K562 (cell line): ENCODE data around the gene COPB2. TPM values are rescaled to one million over a fixed set of nuclear protein-coding genes. Genes with fewer than 3 reads are reported as not detected.

Experiments
- BHLHE40 ChIP-seq: IDR thresholded peaks from 2 replicates; pipeline ENCODE4 v1.6.1; 2011; ENCODE audit warnings: low read length, improper control_type of control experiment
- CTBP1 ChIP-seq: fragments of 450-650 bp; IDR thresholded peaks from 2 replicates; pipeline ENCODE4 v1.6.1; 2016; ENCODE audit warnings: borderline replicate concordance
- DEAF1 ChIP-seq: fragments of 450-650 bp; formaldehyde crosslinking; IDR thresholded peaks from 2 replicates; pipeline ENCODE4 v1.4.0; 2020; ENCODE audit warnings: mild to moderate bottlenecking, moderate library complexity
- EP300 ChIP-seq: IDR thresholded peaks from 2 replicates; pipeline ENCODE4 v1.6.1; 2012; ENCODE audit warnings: low read length, improper control_type of control experiment
- FOXP4 ChIP-seq: sonication (generic); formaldehyde crosslinking; IDR thresholded peaks from 2 replicates; pipeline ENCODE4 v1.8.0; 2022; ENCODE audit warnings: mild to moderate bottlenecking, missing genetic modification reagents, borderline replicate concordance
- HMGN3 ChIP-seq: IDR thresholded peaks from 2 replicates; pipeline ENCODE4 v1.6.1; 2011; ENCODE audit warnings: borderline replicate concordance, low read depth, mild to moderate bottlenecking, mixed read lengths, low read length; ENCODE audit not compliant: insufficient read length; ENCODE audit errors: extremely low read depth
- MLLT1 ChIP-seq, 2 experiments: fragments of 450-650 bp; IDR thresholded peaks; 2 replicates each; pipeline ENCODE4 v1.6.1; 2016
- NBN ChIP-seq: fragments of 450-650 bp; IDR thresholded peaks from 2 replicates; pipeline ENCODE4 v1.6.1; 2016; ENCODE audit warnings: low read depth, mild to moderate bottlenecking
- PHF21A ChIP-seq: fragments of 450-650 bp; IDR thresholded peaks from 2 replicates; pipeline ENCODE4 v1.6.1; 2017; ENCODE audit warnings: low read depth, borderline replicate concordance
- PML ChIP-seq: IDR thresholded peaks from 2 replicates; pipeline ENCODE4 v1.6.1; 2012; ENCODE audit warnings: low read length, inconsistent platforms
- RAD21 ChIP-seq, 2 experiments: fragments of 250-450 bp in 1 of 2; fragments of 450-650 bp in 1 of 2; sonication (Bioruptor Pico) in 1 of 2; formaldehyde crosslinking in 1 of 2; IDR thresholded peaks in 1 of 2; conservative IDR thresholded peaks in 1 of 2; 2 replicates each; pipeline versions ENCODE4 v1.4.0 to v1.8.0; 2020 to 2022; ENCODE audit warnings: mild to moderate bottlenecking in 2 of 2, moderate library complexity in 1 of 2
- RREB1 ChIP-seq: fragments of 250-450 bp; sonication (Bioruptor Pico); IDR thresholded peaks from 2 replicates; pipeline ENCODE4 v1.4.0; 2020
- TEAD1 ChIP-seq, 2 experiments: fragments of 450-650 bp in 1 of 2; sonication (generic) in 1 of 2; formaldehyde crosslinking; IDR thresholded peaks; 2 replicates each; pipeline versions ENCODE4 v1.4.0 to v1.8.0; 2020 to 2022; ENCODE audit warnings: mild to moderate bottlenecking in 2 of 2, missing genetic modification reagents in 1 of 2
- TRIM28 ChIP-seq: fragments of 450-650 bp; IDR thresholded peaks from 2 replicates; pipeline ENCODE4 v1.6.1; 2017
- ZBTB12 ChIP-seq: fragments of 250-450 bp; sonication (Bioruptor Pico); IDR thresholded peaks from 2 replicates; pipeline ENCODE4 v1.4.0; 2020
- ZSCAN29 ChIP-seq: fragments of 450-650 bp; IDR thresholded peaks from 2 replicates; pipeline ENCODE4 v1.6.1; 2017
- polyA plus RNA-seq, 8 experiments: library from polyadenylated mRNA; depleted of rRNA in 4 of 8; stranded (reverse) in 5 of 8; unstranded in 3 of 8; fragments of >200 nt; fragmentation: Nextera tagmentation in 2 of 8; fragmentation: Illumina TruSeq in 1 of 8; extraction: Ambion mirVana in 2 of 8; extraction: Trizol in 1 of 8; gene quantifications; 2 replicates each; pipeline versions ENCODE4 v1.2.1 to v1.2.3, GENCODE V29; 2011 to 2014; ENCODE audit warnings: inconsistent platforms in 1 of 8, missing spikeins in 1 of 8
- total RNA-seq, 7 experiments: library from RNA; depleted of rRNA in 6 of 7; stranded (reverse); fragments of >200 nt in 6 of 7; fragmentation: Illumina TruSeq in 2 of 7; extraction: Trizol in 2 of 7; gene quantifications; 2 replicates each; pipeline versions ENCODE4 v1.2.1 to v1.2.3, GENCODE V29; 2011 to 2021; ENCODE audit warnings: low replicate concordance in 1 of 7

COPB2 gene
- total and polyA plus RNA-seq, 9 of the 15 experiments (the other 6 are each of a cell fraction or from before 2014, with no cell fraction given), result 64.3 to 189 (median 130) TPM

- TF ChIP-seq ZBTB12 (CRISPR knock-in tag), result no peak
- no peak for TF ChIP-seq ZSCAN29
- peak; percentile 25; the same call in 1 of the 2 replicates for TF ChIP-seq EP300
- peak; percentile 99 to 100 for TF ChIP-seq RAD21 (CRISPR knock-in tag; conservative IDR thresholded peaks at IDR 0.05 in 1 of 2, IDR thresholded peaks at IDR 0.05 in 1 of 2)
- TF ChIP-seq FOXP4 (CRISPR knock-in tag), result no peak
- TF ChIP-seq PML, result no peak
- peak; percentile 58; the same call in 1 of the 2 replicates for TF ChIP-seq BHLHE40
- peak; percentile 51; the same call in 1 of the 2 replicates for TF ChIP-seq PHF21A
- no peak for TF ChIP-seq HMGN3
- peak; percentile 93 for TF ChIP-seq CTBP1
- TF ChIP-seq RREB1, result 0 out of 2 replicates have a peak, but pooled peaks have one; percentile 21
- TF ChIP-seq TRIM28, result no peak
- 0 out of 2 replicates have a peak, but pooled peaks have one; percentile 49 for TF ChIP-seq NBN
- TF ChIP-seq DEAF1 (CRISPR knock-in tag), result peak; percentile 99
- peak in 1 of 2 experiments; percentile 88; a peak in 2 of 4 replicates for TF ChIP-seq MLLT1 (IDR thresholded peaks at IDR 0.05)
- TF ChIP-seq TEAD1 (CRISPR knock-in tag; IDR thresholded peaks at IDR 0.05), result peak in 1 of 2 experiments; percentile 97; a peak in 2 of 4 replicates
Measured at GRCh38 chr3:139329364-139329850, 60.0 kb downstream of the COPB2 start (continued).
